HUES6 (cell line): Measurements from ENCODE around the gene MBTPS2.

Source experiments
- H3K27ac ChIP-seq: 2 replicates; pipeline ENCODE4 v1.7.0; 2013; ENCODE audit warnings: low read depth, mild to moderate bottlenecking, low read length, inconsistent platforms
- H3K27me3 ChIP-seq: 2 replicates; pipeline ENCODE4 v1.6.1; 2013; ENCODE audit warnings: low read length; ENCODE audit not compliant: control insufficient read depth, insufficient read depth
- H3K36me3 ChIP-seq: 2 replicates; pipeline ENCODE4 v1.6.1; 2013; ENCODE audit warnings: low read length; ENCODE audit not compliant: control insufficient read depth, insufficient read depth
- H3K4me1 ChIP-seq: 2 replicates; pipeline ENCODE4 v1.6.1; 2013; ENCODE audit warnings: low read length; ENCODE audit not compliant: control insufficient read depth, insufficient read depth
- H3K4me3 ChIP-seq: 2 replicates; pipeline ENCODE4 v1.5.1; 2013; ENCODE audit warnings: low read depth, low read length
- H3K9ac ChIP-seq: one replicate; pipeline ENCODE4 v1.6.1; 2013; ENCODE audit warnings: mild to moderate bottlenecking, low read length
- H3K9me3 ChIP-seq: 2 replicates; pipeline ENCODE4 v1.6.1; 2013; ENCODE audit warnings: low read depth, low read length; ENCODE audit not compliant: control insufficient read depth, insufficient read depth

MBTPS2 gene

GRCh38 chrX:21839334-21840192 is at the start of gene MBTPS2:
TSS of gene MBTPS2 (plus strand) at chrX:21839617. CDS start at chrX:21839735, 118 bp downstream.
- H3K36me3 ChIP-seq, result peaks cover 8% of the 10 kb centered on the region
- H3K4me1 ChIP-seq, result peaks cover 5% of the 10 kb centered on the region; the same call in 1 of the 2 replicates
- H3K27ac ChIP-seq, result peak within 1 kb of the TSS; percentile 87
- no peaks in the 10 kb centered on the region for H3K9me3 ChIP-seq
- H3K9ac ChIP-seq, result peak within 1 kb of the TSS; percentile 98
- no peaks in the 10 kb centered on the region for H3K27me3 ChIP-seq
- peak within 1 kb of the TSS; percentile 84 for H3K4me3 ChIP-seq

- Histone ChIP-seq H3K27ac (no peak overlapping the region), H3K36me3 (no peaks in the 10 kb centered on the region), H3K4me1 (0 out of 2 replicates have a peak, but pooled peaks cover 3% of the 10 kb centered on the region), H3K27me3 (no peaks in the 10 kb centered on the region; the same call in 1 of the 2 replicates), H3K9ac (no peak overlapping the region), H3K4me3 (no peak overlapping the region), H3K9me3 (no peaks in the 10 kb centered on the region)
Measured at GRCh38 chrX:21798677-21799219, 40.7 kb upstream of the MBTPS2 start.

GRCh38 chrX:21799767-21800166 is 39.6 kb upstream of the MBTPS2 start:
- H3K9ac ChIP-seq, result no peak overlapping the region
- no peaks in the 10 kb centered on the region; the same call in 1 of the 2 replicates for H3K27me3 ChIP-seq
- no peaks in the 10 kb centered on the region for H3K36me3 ChIP-seq
- no peaks in the 10 kb centered on the region for H3K9me3 ChIP-seq
- H3K4me3 ChIP-seq, result no peak overlapping the region
- no peak overlapping the region for H3K27ac ChIP-seq
- 0 out of 2 replicates have a peak, but pooled peaks cover 3% of the 10 kb centered on the region for H3K4me1 ChIP-seq

DNA sequence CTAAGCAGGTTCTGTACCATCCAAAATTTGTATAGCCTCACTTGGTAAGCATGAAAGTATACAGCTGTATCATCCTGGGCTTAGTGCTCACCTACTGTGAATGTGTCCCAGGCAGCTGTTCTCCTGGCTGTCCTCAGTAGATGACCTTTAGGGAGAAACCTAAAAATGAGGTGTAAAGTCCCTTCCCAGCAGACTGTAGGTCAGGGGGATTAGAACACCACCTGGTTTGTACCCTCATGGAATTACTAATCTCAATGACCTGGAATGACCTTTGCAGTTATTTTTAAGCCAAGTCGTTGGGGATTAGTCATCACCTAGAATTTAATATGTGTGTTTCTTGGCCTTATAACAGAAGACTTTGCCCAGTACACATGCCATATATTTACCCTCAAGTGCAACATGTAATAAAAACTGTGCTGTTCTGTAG is 39.1 kb upstream of the MBTPS2 start:
- Histone ChIP-seq H3K36me3 (no peaks in the 10 kb centered on the region), H3K9me3 (no peaks in the 10 kb centered on the region), H3K27ac (no peak overlapping the region), H3K4me1 (0 out of 2 replicates have a peak, but pooled peaks cover 3% of the 10 kb centered on the region), H3K27me3 (no peaks in the 10 kb centered on the region; the same call in 1 of the 2 replicates), H3K4me3 (no peak overlapping the region), H3K9ac (no peak overlapping the region)

GRCh38 chrX:21802054-21802670 is 37.3 kb upstream of the MBTPS2 start:
- Histone ChIP-seq H3K4me3 (no peak overlapping the region), H3K9me3 (no peaks in the 10 kb centered on the region), H3K27me3 (no peaks in the 10 kb centered on the region; the same call in 1 of the 2 replicates), H3K27ac (no peak overlapping the region), H3K4me1 (0 out of 2 replicates have a peak, but pooled peaks cover 3% of the 10 kb centered on the region), H3K9ac (no peak overlapping the region), H3K36me3 (no peaks in the 10 kb centered on the region)

GRCh38 chrX:21802839-21803238 is 36.6 kb upstream of the MBTPS2 start:
- H3K36me3 ChIP-seq, result no peaks in the 10 kb centered on the region
- H3K9ac ChIP-seq, result no peak overlapping the region
- no peaks in the 10 kb centered on the region for H3K9me3 ChIP-seq
- 0 out of 2 replicates have a peak, but pooled peaks cover 3% of the 10 kb centered on the region for H3K4me1 ChIP-seq
- H3K27me3 ChIP-seq, result no peaks in the 10 kb centered on the region; the same call in 1 of the 2 replicates
- no peak overlapping the region for H3K27ac ChIP-seq
- no peak overlapping the region for H3K4me3 ChIP-seq

DNA sequence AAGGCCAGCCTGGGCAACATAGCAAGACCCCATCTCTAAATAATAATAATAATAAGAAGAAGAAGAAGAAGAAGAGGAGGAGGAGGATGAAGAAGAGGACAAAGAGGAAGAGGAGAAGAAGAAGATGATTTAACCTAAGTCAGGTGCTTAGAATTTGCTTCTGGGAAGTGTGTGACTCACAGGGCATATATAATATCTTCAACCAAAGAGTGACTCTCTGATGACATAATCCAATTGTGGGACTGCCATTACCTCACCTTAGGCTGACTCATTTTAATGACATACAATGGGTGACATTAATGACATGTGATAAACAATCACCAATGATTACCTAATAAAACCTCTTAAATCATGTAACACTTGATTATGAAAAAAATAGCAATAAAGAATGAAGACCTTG is 32.7 kb upstream of the MBTPS2 start:
- Histone ChIP-seq H3K9ac (no peak overlapping the region), H3K9me3 (peaks cover 24% of the 10 kb centered on the region), H3K4me1 (0 out of 2 replicates have a peak, but pooled peaks cover 3% of the 10 kb centered on the region), H3K27ac (no peak overlapping the region), H3K4me3 (no peak overlapping the region), H3K27me3 (no peaks in the 10 kb centered on the region; the same call in 1 of the 2 replicates), H3K36me3 (peaks cover 2% of the 10 kb centered on the region)

DNA sequence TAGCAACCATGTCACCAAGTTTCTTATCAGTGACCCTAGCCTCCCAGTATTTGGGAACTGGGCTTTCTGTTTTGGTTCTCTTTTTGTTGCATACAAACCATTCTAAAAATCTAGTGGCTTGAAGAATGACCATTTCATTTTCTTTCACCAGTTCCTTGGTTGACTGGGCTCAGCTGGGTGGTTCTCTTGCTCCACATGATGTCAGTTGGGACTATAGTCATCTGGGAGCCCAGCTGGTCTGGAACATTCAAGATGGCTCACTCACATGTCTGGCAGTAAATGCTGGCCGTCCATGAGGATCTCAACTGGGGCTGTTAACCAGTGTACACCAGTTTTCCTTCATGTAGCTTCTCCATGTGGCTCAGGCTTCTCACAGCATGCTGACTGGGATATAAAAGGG is 27.6 kb upstream of the MBTPS2 start:
- Histone ChIP-seq H3K9me3 (peaks cover 32% of the 10 kb centered on the region), H3K9ac (no peak overlapping the region), H3K27me3 (peaks cover 6% of the 10 kb centered on the region; the same call in 1 of the 2 replicates), H3K4me1 (peaks cover 28% of the 10 kb centered on the region), H3K36me3 (peaks cover 7% of the 10 kb centered on the region), H3K27ac (peak overlapping the region; percentile 66; the same call in 1 of the 2 replicates), H3K4me3 (0 out of 2 replicates have a peak overlapping the region, but pooled peaks have one; percentile 14)

- peaks cover 6% of the 10 kb centered on the region; the same call in 1 of the 2 replicates for H3K27me3 ChIP-seq
- H3K4me3 ChIP-seq, result peak overlapping the region; percentile 18; the same call in 1 of the 2 replicates
- H3K9ac ChIP-seq, result peak overlapping the region; percentile 27
- peak overlapping the region; percentile 66 for H3K27ac ChIP-seq
- peaks cover 28% of the 10 kb centered on the region for H3K4me1 ChIP-seq
- H3K9me3 ChIP-seq, result peaks cover 32% of the 10 kb centered on the region
- H3K36me3 ChIP-seq, result peaks cover 7% of the 10 kb centered on the region
Measured at GRCh38 chrX:21812628-21813027, 26.8 kb upstream of the MBTPS2 start.

DNA sequence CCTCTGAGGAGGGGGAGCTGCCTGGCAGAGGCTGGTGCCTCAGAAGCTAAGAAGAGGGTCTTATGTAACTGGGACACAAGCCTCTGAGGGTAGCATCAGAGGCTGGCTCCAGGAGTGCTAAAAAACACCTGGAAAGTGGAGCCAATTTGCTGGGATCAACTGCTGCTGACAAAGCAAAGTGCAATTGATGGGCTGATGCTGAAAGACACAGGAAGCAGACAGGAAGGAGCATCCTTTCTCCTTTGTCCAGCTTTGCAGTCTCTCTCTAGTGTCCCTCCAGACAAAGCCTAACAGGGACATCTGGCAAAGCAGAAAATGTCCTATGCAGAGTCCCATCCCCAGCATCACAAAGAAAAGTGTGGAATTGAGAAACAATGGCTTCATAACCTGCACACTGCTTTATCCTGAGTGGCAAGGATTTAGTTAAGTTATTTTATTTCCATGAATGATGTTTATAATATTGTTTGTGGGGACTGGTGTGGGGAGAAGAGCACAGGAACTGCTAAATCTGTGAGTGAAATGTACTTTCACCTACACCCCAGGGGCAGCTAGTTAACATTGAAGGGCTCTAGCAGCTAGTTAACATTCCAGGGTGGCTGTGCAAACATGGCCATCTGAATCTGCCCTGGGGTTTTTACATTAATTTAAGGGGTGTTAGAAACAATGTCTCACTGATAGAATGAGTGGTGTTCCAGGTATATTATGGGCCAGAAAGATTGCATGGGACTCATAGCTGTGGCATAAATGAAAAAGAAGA is 25.6 kb upstream of the MBTPS2 start:
- H3K4me3 ChIP-seq, result no peak overlapping the region
- peak overlapping the region; percentile 66 for H3K27ac ChIP-seq
- peaks cover 28% of the 10 kb centered on the region for H3K4me1 ChIP-seq
- peaks cover 6% of the 10 kb centered on the region; the same call in 1 of the 2 replicates for H3K27me3 ChIP-seq
- H3K36me3 ChIP-seq, result peaks cover 7% of the 10 kb centered on the region
- H3K9me3 ChIP-seq, result peaks cover 32% of the 10 kb centered on the region
- H3K9ac ChIP-seq, result no peak overlapping the region
